ENCODE measurements around the gene LIMS2.

DNA sequence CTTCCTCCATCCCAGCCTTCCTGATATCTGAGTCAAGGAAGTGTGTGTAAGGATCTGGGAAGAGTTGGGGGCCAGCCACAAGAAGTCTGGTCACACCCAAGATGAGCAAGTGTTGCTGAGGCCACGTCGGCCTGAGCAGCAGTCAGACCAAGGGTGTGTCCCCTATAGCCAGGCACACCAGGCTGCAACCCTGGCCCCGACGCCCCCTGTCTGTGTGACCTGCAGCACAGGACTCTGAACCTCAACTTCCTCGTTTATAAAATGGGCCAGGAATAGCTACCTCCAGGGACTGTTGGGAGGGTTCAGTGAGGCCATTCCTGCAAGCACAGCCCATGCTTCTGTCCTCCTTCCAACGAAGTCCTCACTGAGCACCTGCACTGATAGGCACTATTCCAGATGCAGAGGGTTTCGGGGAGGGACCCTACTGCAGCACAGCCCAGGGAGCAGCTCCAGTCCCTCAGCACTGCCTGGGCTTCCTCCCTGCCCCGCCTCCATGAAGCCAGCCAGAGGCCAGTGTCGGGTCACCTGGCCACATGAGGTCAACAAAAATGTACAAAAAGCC lies 13.3 kb downstream of the LIMS2 start:
- TF ChIP-seq, protein P1, sequence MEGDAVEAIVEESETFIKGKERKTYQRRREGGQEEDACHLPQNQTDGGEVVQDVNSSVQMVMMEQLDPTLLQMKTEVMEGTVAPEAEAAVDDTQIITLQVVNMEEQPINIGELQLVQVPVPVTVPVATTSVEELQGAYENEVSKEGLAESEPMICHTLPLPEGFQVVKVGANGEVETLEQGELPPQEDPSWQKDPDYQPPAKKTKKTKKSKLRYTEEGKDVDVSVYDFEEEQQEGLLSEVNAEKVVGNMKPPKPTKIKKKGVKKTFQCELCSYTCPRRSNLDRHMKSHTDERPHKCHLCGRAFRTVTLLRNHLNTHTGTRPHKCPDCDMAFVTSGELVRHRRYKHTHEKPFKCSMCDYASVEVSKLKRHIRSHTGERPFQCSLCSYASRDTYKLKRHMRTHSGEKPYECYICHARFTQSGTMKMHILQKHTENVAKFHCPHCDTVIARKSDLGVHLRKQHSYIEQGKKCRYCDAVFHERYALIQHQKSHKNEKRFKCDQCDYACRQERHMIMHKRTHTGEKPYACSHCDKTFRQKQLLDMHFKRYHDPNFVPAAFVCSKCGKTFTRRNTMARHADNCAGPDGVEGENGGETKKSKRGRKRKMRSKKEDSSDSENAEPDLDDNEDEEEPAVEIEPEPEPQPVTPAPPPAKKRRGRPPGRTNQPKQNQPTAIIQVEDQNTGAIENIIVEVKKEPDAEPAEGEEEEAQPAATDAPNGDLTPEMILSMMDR (IDR thresholded peaks at IDR 0.05): no peak
- TF ChIP-seq POLR2AphosphoS5 (IDR thresholded peaks at IDR 0.05; ENCODE audit: low read depth, low read length): no peak

Measured in Panc1 (cell line).